Measurements from ENCODE around the gene C6.

C6 gene

DNA sequence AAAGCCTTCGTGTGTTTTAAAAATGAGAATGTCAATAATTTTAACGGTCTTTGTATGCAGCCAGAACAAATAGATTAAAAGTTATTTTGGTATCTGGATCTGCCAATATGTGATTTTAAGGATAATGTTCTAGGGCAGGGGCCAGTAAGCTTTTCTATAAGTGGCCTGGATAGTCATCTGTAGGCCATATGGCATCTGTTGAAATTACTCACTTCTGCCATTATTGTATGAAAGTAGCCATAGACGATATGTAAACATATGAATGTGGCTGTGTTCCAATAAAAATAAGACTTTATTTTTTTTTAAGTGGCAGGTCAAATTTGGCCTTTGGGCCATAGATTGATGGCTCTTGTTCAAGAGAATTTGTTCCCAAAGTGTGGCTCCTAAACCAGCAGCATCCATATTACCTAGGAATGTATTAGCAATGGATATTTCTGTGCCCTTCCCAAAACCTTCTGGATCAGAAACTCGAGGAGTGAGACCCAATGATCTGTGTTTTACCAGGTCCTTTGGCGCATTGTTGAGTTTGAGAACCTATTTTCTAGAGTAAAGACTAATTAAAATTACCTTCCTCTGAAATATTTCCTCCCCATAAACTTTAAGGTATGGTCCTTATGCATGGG lies 55.9 kb downstream of the C6 start:
- POLR2A ChIA-PET = interaction anchor here (1.1 kb wide), 1 partner anchor 8 kb away, joined by 3 read pairs; no protein-coding TSS in a partner anchor
- CTCF ChIA-PET = no interaction called here
- Histone ChIP-seq H3K4me1 (ENCODE audit: control insufficient read depth, insufficient read depth, low read length) (no peaks in the 10 kb centered on the region), H3K9me3 (ENCODE audit: control insufficient read depth, insufficient read depth, low read depth, low read length) (no peaks in the 10 kb centered on the region), H3K36me3 (ENCODE audit: control insufficient read depth in 2 of 2, insufficient read depth in 1 of 2, low read length in 2 of 2) (no peaks in the 10 kb centered on the region), H3K27ac (ENCODE audit: extremely low read depth, low read depth, low read length) (no peak overlapping the region), H3K4me3 (ENCODE audit: low read depth, low read length) (no peak overlapping the region)
- TF ChIP-seq ZNF571 (tag by site-specific recombination; IDR thresholded peaks at IDR 0.05) = no peak
- TF ChIP-seq ZNF843 (tag by site-specific recombination; IDR thresholded peaks at IDR 0.05) = no peak
- no peak for TF ChIP-seq SETDB1 (IDR thresholded peaks at IDR 0.05; ENCODE audit: insufficient read length, low read length)
- TF ChIP-seq ZNF266 (tag by site-specific recombination; IDR thresholded peaks at IDR 0.05; ENCODE audit: low read depth) = no peak
- no peak for TF ChIP-seq ZNF350 (tag by site-specific recombination; IDR thresholded peaks at IDR 0.05)
- no peak for TF ChIP-seq ZNF549 (tag by site-specific recombination; IDR thresholded peaks at IDR 0.05)
- TF ChIP-seq SP7 (tag by site-specific recombination; IDR thresholded peaks at IDR 0.05) = no peak
- TF ChIP-seq ZNF302 (tag by site-specific recombination; IDR thresholded peaks at IDR 0.05; ENCODE audit: low read depth) = no peak
- TF ChIP-seq WT1 (tag by site-specific recombination; IDR thresholded peaks at IDR 0.05) = no peak
- TF ChIP-seq ZNF394 (tag by site-specific recombination; IDR thresholded peaks at IDR 0.05; ENCODE audit: borderline replicate concordance) = no peak
- TF ChIP-seq, protein P1, sequence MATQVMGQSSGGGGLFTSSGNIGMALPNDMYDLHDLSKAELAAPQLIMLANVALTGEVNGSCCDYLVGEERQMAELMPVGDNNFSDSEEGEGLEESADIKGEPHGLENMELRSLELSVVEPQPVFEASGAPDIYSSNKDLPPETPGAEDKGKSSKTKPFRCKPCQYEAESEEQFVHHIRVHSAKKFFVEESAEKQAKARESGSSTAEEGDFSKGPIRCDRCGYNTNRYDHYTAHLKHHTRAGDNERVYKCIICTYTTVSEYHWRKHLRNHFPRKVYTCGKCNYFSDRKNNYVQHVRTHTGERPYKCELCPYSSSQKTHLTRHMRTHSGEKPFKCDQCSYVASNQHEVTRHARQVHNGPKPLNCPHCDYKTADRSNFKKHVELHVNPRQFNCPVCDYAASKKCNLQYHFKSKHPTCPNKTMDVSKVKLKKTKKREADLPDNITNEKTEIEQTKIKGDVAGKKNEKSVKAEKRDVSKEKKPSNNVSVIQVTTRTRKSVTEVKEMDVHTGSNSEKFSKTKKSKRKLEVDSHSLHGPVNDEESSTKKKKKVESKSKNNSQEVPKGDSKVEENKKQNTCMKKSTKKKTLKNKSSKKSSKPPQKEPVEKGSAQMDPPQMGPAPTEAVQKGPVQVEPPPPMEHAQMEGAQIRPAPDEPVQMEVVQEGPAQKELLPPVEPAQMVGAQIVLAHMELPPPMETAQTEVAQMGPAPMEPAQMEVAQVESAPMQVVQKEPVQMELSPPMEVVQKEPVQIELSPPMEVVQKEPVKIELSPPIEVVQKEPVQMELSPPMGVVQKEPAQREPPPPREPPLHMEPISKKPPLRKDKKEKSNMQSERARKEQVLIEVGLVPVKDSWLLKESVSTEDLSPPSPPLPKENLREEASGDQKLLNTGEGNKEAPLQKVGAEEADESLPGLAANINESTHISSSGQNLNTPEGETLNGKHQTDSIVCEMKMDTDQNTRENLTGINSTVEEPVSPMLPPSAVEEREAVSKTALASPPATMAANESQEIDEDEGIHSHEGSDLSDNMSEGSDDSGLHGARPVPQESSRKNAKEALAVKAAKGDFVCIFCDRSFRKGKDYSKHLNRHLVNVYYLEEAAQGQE (tag by site-specific recombination; IDR thresholded peaks at IDR 0.05) = no peak
- TF ChIP-seq MYNN (tag by site-specific recombination; IDR thresholded peaks at IDR 0.05; ENCODE audit: borderline replicate concordance) = no peak
- TF ChIP-seq KLF7 (tag by site-specific recombination; IDR thresholded peaks at IDR 0.05; ENCODE audit: borderline replicate concordance) = no peak
- TF ChIP-seq ZBTB7A (tag by site-specific recombination; IDR thresholded peaks at IDR 0.05; ENCODE audit: low read depth) = no peak

- Histone ChIP-seq H3K27ac (ENCODE audit: extremely low read depth, low read depth, low read length) (no peak overlapping the region), H3K9me3 (ENCODE audit: control insufficient read depth, insufficient read depth, low read depth, low read length) (no peaks in the 10 kb centered on the region), H3K4me1 (ENCODE audit: control insufficient read depth, insufficient read depth, low read length) (no peaks in the 10 kb centered on the region), H3K4me3 (ENCODE audit: low read depth, low read length) (no peak overlapping the region), H3K36me3 (ENCODE audit: control insufficient read depth in 2 of 2, insufficient read depth in 1 of 2, low read length in 2 of 2) (no peaks in the 10 kb centered on the region)
- POLR2A ChIA-PET = no interaction called here
- CTCF ChIA-PET = no interaction called here
- no peak for TF ChIP-seq ZNF362 (tag by site-specific recombination; IDR thresholded peaks at IDR 0.05)
- TF ChIP-seq ZIC2 (tag by site-specific recombination; IDR thresholded peaks at IDR 0.05) = no peak
- TF ChIP-seq, protein P2, sequence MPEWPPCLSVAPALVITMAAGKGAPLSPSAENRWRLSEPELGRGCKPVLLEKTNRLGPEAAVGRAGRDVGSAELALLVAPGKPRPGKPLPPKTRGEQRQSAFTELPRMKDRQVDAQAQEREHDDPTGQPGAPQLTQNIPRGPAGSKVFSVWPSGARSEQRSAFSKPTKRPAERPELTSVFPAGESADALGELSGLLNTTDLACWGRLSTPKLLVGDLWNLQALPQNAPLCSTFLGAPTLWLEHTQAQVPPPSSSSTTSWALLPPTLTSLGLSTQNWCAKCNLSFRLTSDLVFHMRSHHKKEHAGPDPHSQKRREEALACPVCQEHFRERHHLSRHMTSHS (tag by site-specific recombination; IDR thresholded peaks at IDR 0.05) = no peak
- no peak for TF ChIP-seq ZNF335 (tag by site-specific recombination; conservative IDR thresholded peaks at IDR 0.05)
- TF ChIP-seq, protein P3, sequence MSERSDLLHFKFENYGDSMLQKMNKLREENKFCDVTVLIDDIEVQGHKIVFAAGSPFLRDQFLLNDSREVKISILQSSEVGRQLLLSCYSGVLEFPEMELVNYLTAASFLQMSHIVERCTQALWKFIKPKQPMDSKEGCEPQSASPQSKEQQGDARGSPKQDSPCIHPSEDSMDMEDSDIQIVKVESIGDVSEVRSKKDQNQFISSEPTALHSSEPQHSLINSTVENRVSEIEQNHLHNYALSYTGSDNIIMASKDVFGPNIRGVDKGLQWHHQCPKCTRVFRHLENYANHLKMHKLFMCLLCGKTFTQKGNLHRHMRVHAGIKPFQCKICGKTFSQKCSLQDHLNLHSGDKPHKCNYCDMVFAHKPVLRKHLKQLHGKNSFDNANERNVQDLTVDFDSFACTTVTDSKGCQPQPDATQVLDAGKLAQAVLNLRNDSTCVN (tag by site-specific recombination; optimal IDR thresholded peaks at IDR 0.05) = no peak
- TF ChIP-seq PRDM2 (tag by site-specific recombination; IDR thresholded peaks at IDR 0.05; ENCODE audit: borderline replicate concordance) = no peak
These were observed 56.6 kb downstream of the C6 start for GRCh38 chr5:41156739-41157138.

All from HEK293 (cell line).